Transverse colon (tissue), 4 donors: Measurements from ENCODE around the gene CASP4. TPM values are rescaled to one million over a fixed set of nuclear protein-coding genes. Genes with fewer than 3 reads are reported as not detected.
A peak's percentile ranks its signal among the peaks of the same experiment; 100 is the strongest.

Experiments
- DNase-seq: peaks from one replicate; pipeline ENCODE4 v3.0.0-alpha.2; 2019
- H3K27ac ChIP-seq, 4 donors: fragments of 200-600 bp; sonication (generic); 2 replicates each; pipeline ENCODE4 v1.5.1; 2016 to 2018; ENCODE audit warnings: inconsistent platforms in 4 of 4
- H3K27me3 ChIP-seq: fragments of 200-600 bp; sonication (generic); 2 replicates; pipeline ENCODE4 v1.5.1; 2017; ENCODE audit warnings: inconsistent platforms
- H3K36me3 ChIP-seq, 4 donors: fragments of 200-600 bp; sonication (generic); 2 replicates each; pipeline ENCODE4 v1.5.1; 2017 to 2019; ENCODE audit warnings: inconsistent platforms in 4 of 4
- H3K4me1 ChIP-seq, 4 donors: fragments of 200-600 bp; sonication (generic); 2 replicates each; pipeline ENCODE4 v1.5.1; 2017 to 2020; ENCODE audit warnings: inconsistent platforms in 4 of 4
- H3K4me3 ChIP-seq, 4 donors: fragments of 200-600 bp; sonication (generic); 1 replicate in 1 of 4; 2 replicates in 3 of 4; pipeline versions ENCODE4 v1.5.1 to v1.6.1; 2017 to 2019; ENCODE audit warnings: inconsistent platforms in 4 of 4
- H3K9me3 ChIP-seq, 2 donors: fragments of 200-600 bp; sonication (generic); 2 replicates each; pipeline ENCODE4 v1.5.1; 2017 to 2019; ENCODE audit warnings: inconsistent platforms in 2 of 2
- CTCF ChIP-seq, 5 experiments: fragments of 200-600 bp in 3 of 5; fragments of 450-650 bp in 2 of 5; sonication (generic) in 3 of 5; IDR thresholded peaks; 1 replicate in 2 of 5; 2 replicates in 3 of 5; pipeline ENCODE4 v1.5.1; 2016 to 2017; ENCODE audit warnings: antibody characterized with exemption in 5 of 5, inconsistent platforms in 3 of 5, mild to moderate bottlenecking in 2 of 5, moderate library complexity in 1 of 5
- EP300 ChIP-seq: sonication (generic); formaldehyde crosslinking; IDR thresholded peaks from one replicate; pipeline ENCODE4 v1.6.1; 2017; ENCODE audit warnings: antibody characterized with exemption, low read depth
- POLR2A ChIP-seq: fragments of 450-650 bp; IDR thresholded peaks from one replicate; pipeline ENCODE4 v1.6.1; 2016; ENCODE audit warnings: antibody characterized with exemption, mild to moderate bottlenecking, moderate library complexity
- POLR2AphosphoS5 ChIP-seq, 3 donors: sonication (generic); formaldehyde crosslinking; IDR thresholded peaks; one replicate each; pipeline ENCODE4 v1.6.1; 2016; ENCODE audit warnings: antibody characterized with exemption in 3 of 3
- WGBS, 2 donors: methylation state at CpG; one replicate each; pipeline ENCODE4 v1.1.5; 2018; ENCODE audit warnings: low coverage in 1 of 2; 5-methylcytosine and 5-hydroxymethylcytosine counted together
- in situ Hi-C, 4 donors: fragments of 200-750 bp; cut with MboI; loops; one replicate each; pipeline versions ENCODE4 v1.15.0 to v1.15.1; 2017; ENCODE audit warnings: low sequenced_read_pairs in 3 of 4, low pct_ligation_motif_present in 1 of 4, low pct_unique_long_range_greater_than_20kb in 1 of 4
- intact Hi-C: fragments of 100-400 bp; cut with DNase I; formaldehyde crosslinking; loops from one replicate; pipeline ENCODE4 v1.15.1; 2023; ENCODE audit warnings: low total_unique reads
- total RNA-seq, 4 donors: library from RNA; depleted of rRNA; stranded (reverse); fragments of >200 nt; gene quantifications; one replicate each; pipeline ENCODE4 v1.1.0, GENCODE V29; 2016

CASP4 gene
- total RNA-seq, 4 donors from 2014 or later, result 36.4 to 86.3 (median 49.8) TPM

DNA sequence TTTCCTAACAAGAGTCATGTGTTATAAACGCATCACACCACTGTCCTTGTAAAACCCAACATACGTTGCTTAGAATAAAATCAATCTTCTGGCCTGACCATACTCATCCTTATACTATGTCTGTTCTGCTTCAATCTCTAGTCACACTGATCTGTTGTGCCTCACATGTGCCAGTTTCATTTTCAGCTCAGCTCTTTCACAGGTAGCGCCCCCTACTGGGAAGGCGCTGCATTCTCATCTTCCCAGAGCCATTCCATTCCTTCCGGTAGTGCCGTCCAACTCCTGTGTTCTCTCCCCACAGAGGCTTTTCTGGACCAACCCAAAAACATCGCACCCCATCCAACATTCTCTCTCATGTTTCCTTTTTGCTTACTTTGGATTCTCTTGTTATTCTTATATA, 32.4 kb upstream of the CASP4 start:
- Histone ChIP-seq H3K9me3 (no peaks in the 10 kb centered on the region), H3K27me3 (no peaks in the 10 kb centered on the region), H3K36me3 (no peaks in the 10 kb centered on the region), H3K4me1 (no peaks in the 10 kb centered on the region), H3K27ac (no peak overlapping the region), H3K4me3 (no peak overlapping the region)
- peak; percentile 29 for DNase-seq
- WGBS, 2 donors, result 77 to 88% methylated on average over 7 of the region's 7 CpGs
- TF ChIP-seq POLR2AphosphoS5 (IDR thresholded peaks at IDR 0.05), result no peak
- peak; percentile 38 to 48 (median 46) for TF ChIP-seq CTCF (IDR thresholded peaks at IDR 0.05)
- intact Hi-C loops (no loop called here), in situ Hi-C loops (no loop called here)

- H3K9me3 ChIP-seq, result no peaks in the 10 kb centered on the region
- DNase-seq, result no peak
- 91% methylated on average over 5 of the region's 5 CpGs; no CpG with 5 or more reads in 1 of the 2 donors for WGBS, 2 donors
- H3K4me1 ChIP-seq, result no peaks in the 10 kb centered on the region
- in situ Hi-C loops, result no loop called here
- intact Hi-C loops, result no loop called here
- TF ChIP-seq CTCF (IDR thresholded peaks at IDR 0.05), result no peak
- TF ChIP-seq POLR2A, result no peak
- TF ChIP-seq POLR2AphosphoS5 (IDR thresholded peaks at IDR 0.05), result no peak
- H3K27ac ChIP-seq, result no peak overlapping the region
- no peaks in the 10 kb centered on the region for H3K27me3 ChIP-seq
- H3K4me3 ChIP-seq, result no peak overlapping the region
- no peaks in the 10 kb centered on the region for H3K36me3 ChIP-seq
These were observed 31.8 kb upstream of the CASP4 start for GRCh38 chr11:105000167-105000566.

GRCh38 chr11:104999721-105000120, 31.3 kb upstream of the CASP4 start:
- no peaks in the 10 kb centered on the region for H3K27me3 ChIP-seq
- 17 to 55% methylated on average over 1 of the region's 1 CpG for WGBS, 2 donors
- TF ChIP-seq POLR2A, result no peak
- TF ChIP-seq CTCF (IDR thresholded peaks at IDR 0.05), result no peak
- no peak for TF ChIP-seq EP300
- TF ChIP-seq POLR2AphosphoS5 (IDR thresholded peaks at IDR 0.05), result no peak
- DNase-seq, result no peak
- H3K4me1 ChIP-seq, result no peaks in the 10 kb centered on the region
- no peak overlapping the region for H3K4me3 ChIP-seq
- in situ Hi-C loops (no loop called here), intact Hi-C loops (no loop called here)
- H3K27ac ChIP-seq, result no peak overlapping the region
- no peaks in the 10 kb centered on the region for H3K9me3 ChIP-seq
- H3K36me3 ChIP-seq, result no peaks in the 10 kb centered on the region

DNA sequence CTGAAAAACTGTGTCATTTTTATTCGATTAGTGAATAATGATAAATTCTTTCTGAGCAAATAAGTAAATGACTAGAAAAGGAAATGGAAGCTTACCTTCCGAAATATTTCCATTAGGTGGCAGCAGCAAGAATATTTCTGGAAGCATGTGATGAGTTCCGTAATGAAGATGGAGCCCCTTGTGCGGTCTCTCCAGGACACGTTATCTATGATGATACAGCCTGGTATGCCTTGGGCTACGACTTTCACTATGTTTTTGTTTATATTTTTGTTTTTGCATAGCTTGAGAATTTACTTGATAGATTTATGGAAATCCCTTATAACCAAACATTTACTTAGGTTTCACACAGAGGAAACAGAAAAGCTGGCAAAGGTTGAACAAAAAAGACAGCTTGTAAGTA, 28.9 kb upstream of the CASP4 start:
- WGBS, 2 donors, result 70 to 83% methylated on average over 6 of the region's 6 CpGs
- DNase-seq, result no peak
- TF ChIP-seq CTCF (IDR thresholded peaks at IDR 0.05) (no peak), POLR2A (no peak)
- no peaks in the 10 kb centered on the region for H3K4me1 ChIP-seq
- no peaks in the 10 kb centered on the region for H3K36me3 ChIP-seq
- intact Hi-C loops (no loop called here), in situ Hi-C loops (no loop called here)
- no peak overlapping the region for H3K4me3 ChIP-seq
- no peaks in the 10 kb centered on the region for H3K27me3 ChIP-seq
- no peak overlapping the region for H3K27ac ChIP-seq
- H3K9me3 ChIP-seq, result no peaks in the 10 kb centered on the region
